HG02759 (cell line): Measurements from ENCODE around the gene NOP14.
"Not testable (repeated sequence)": the region's sequence is repeated elsewhere in the genome, so short reads cannot be mapped to it uniquely, and the experiment has no call there.

Source experiments
- ATAC-seq: cut with Tn5 transposase; IDR thresholded peaks from one replicate; pipeline ENCODE4 v1.9.1; 2021; ENCODE audit warnings: mild to moderate bottlenecking, moderate library complexity; ENCODE audit not compliant: unreplicated experiment

NOP14 gene

DNA sequence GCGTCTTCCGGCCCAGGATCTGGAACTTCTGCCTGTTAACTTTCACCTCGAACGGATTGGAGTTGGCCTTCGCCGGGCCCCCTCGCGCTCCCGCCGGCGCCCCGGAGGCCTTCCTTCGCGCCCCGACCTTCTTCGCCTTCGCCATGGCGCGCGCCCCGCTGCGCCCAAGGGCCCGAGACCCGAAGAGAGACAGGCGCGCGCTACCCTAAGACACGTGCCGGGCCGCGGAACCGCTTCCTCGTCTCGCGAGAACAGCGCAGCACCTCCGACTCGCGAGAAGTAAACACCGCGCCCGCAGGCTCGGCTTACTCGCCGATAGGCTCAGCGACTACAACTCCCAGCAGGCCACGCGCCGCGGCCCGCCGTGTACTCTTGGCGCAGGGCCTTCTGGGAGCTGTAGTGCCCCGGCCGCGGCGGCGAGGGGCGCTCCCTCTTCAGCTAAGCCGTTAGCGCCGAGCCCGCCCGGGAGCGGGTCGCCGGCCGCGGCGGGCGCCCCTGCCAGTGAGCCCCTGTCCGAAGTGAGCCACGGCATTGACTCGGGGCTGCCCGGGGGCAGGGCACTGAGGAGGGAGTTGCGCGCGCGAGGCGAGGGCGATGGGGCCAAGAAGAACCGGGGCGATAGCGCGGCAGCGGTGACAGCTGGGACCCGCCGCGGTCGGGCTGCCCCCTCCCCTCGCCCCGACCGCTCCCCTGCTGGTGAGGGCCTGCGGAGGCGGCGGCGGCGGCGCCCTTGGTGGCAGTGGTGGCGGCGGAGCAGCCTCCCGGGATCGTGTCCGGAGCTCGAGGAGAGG lies at the start of gene NOP14, which contains the start of gene GRK4:
TSS of gene NOP14 (minus strand) at position 232 of the 791 bp plus-strand sequence. CDS start at position 145, 87 bp downstream.
TSS of gene GRK4 (plus strand) at position 397 of the 791 bp plus-strand sequence. CDS start 500 bp downstream, outside the sequence.
- peak; percentile 89 for ATAC-seq

DNA sequence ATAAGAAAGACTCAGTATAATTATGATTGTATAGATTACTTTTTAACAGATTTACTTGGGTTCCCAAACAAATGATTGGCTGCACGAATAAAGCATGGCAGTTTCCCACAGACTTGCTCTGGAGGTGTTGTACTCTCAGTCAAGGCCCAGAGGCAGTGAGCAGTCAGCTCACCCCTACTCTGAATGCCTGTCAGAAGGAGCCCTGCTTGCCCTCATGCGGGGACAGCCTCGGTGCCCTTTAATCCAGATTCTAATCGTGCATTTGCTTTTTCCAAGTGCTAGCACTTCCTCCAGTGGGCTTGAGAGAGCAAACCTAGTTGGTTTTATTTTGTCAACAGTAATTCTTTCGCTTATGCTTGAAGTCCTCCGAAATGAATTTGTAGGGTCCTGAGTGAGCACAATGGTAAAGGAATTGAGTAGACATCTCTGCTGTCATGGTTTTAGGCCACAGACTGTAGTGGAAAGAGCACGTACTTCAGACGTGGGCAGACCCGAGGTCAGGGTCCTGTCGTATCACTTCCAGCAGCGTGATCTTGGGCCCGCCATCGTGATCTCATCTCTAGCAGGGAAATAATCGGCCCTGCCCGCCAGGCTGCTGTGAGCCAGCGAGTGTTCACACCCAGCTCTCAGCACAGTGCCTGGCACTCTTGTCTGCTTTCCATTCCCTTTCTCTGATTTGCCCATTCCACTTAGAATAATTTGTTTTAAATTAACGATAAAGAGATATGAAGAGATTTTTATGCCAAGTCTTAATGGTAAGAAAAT lies 48.4 kb upstream of the NOP14 start:
- no peak for ATAC-seq

DNA sequence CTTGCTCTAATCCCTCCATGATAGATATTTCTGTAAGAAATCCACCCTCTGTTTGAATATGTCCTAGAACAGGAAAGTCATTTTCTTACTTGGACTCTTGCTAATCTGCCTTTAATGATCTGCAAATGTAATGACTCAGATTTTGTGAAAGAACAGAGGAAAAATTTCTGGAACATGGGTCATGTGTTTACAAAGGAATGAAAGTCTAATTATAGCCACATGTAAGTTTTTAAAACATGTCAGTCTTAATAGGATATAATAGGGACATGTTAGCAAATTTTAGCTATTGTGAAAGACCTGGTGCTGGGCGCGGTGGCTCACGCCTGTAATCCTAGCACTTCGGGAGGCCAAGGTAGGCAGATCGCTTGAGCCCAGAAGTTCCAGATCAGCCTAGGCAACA lies 47.8 kb upstream of the NOP14 start:
- no peak for ATAC-seq

DNA sequence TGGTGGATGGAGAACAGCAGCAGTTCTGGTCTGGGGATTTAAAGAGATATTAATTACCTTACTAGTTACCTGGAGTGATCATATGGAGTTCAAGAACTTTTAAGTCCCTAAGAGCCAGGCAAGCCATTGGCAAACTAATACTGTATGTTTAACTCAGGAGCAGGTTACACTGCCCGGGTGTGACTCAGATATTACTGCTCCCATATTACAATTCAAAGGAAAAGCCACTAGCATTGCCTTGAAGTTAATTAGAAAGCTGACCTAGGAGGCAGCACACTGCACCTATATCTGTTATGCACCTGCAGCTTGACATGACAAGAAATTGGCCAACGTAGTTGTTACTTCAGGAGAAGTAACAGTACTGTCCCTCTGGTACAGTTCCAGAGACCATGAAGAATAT lies 47.4 kb upstream of the NOP14 start:
- no peak for ATAC-seq

DNA sequence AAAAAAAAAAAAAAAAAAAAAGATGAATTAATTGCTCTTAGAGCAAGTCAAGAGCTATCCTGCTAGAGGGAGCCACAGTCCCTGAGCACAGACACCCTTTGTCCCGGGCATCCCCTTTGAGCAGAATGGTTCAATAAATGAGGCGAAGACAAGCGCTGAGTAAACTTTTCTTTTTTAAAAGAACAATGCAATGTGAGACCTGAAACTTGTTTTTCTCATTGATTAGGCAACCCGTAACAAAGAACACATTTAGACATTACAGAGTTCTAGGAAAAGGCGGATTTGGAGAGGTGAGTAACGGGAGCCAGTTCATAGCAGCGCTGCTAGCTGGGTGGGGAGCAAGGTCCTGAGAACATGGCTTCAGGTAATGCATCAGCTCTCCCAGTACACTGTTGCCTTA lies 46.2 kb upstream of the NOP14 start:
- ATAC-seq: no peak

DNA sequence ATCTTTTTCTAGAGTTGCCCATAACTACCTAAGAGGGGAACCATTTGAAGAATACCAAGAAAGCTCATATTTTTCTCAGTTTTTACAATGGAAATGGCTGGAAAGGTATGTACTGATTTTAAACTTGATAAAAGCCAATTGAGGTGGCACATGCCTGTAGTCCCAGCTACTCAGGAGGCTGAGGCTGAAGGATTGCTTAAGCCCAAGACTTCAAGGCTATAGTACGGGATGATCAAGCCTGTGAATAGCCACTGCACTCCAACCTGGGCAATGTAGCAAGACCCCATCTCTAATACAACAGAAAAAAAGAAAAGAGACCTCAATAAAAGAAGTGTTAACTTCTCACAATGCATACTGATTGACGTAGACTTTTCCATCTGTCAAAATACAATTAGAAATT lies 44.5 kb upstream of the NOP14 start:
- no peak for ATAC-seq

DNA sequence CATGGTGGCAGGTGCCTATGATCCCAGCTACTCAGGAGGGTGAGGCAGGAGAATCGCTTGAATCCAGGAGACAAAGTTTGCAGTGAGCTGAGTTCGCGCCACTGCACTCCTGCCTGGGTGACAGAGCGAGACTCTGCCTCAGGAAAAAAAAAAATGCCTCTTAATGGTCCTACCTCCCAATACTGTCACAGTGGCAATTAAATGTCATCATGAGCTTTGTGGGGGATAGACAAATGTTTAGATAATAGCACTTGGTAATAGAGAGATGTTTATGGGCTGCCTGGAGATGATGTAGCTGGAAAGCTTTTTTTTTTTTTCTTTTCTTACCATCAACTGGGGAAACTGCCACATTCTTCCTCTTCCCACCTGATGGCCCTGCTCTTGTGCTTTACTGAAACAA lies 33.2 kb upstream of the NOP14 start:
- ATAC-seq: no peak

DNA sequence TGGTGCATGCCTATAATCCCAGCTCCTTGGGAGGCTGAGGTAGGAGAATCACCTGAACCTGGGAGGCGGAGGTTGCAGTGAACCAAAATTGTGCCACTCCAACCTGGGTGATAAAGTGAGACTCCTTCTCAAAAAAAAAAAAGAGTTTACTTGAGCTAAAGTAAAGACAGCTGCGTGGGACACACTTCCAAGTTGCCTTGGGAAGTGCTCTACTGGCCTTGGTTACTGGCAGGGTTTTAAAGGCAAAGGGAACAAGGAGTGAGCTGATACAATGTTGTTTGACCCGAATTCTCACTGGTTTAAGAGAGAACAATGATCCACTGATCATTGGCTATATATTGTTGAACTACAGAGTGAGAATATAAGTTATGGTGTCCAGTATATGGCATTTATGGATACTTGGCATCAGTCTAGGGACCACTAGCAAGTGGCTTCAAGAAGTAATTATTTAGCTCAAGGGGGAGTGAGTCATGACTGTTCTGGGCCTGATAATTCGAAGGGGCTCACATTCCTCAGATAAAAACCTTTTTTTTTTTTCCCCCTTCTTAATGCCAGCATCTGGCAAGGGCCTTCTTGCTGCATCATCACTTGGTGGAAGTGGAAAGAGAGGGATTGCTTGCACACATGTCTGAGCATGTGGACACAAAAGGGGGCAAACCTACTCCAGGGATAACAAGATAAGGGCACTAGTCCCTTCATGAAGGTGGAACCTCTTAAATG lies 32.5 kb upstream of the NOP14 start:
- ATAC-seq: no peak

DNA sequence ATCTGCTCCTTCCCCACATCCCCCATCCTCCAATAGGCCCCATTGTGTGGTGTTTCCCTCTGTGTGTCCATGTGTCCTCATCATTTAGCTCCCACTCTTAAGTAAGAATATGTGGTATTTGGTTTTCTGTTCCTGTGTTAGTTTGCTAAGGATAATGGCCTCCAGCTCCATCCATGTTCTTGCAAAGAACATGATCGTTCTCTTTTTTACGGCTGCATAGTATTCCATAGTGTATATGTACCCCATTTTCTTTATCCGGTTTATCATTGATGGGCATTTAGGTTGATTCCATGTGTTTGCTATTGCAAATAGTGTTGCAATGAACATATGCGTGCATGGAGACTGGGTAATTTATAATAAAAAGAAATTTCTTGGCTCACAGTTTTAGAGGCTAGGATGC lies 31.7 kb upstream of the NOP14 start:
- ATAC-seq: no peak

- ATAC-seq: no peak
These were observed 28.0 kb upstream of the NOP14 start for GRCh38 chr4:2991243-2991642.

- not testable (repeated sequence) for ATAC-seq
These were observed 20.5 kb upstream of the NOP14 start for GRCh38 chr4:2983715-2984114.

DNA sequence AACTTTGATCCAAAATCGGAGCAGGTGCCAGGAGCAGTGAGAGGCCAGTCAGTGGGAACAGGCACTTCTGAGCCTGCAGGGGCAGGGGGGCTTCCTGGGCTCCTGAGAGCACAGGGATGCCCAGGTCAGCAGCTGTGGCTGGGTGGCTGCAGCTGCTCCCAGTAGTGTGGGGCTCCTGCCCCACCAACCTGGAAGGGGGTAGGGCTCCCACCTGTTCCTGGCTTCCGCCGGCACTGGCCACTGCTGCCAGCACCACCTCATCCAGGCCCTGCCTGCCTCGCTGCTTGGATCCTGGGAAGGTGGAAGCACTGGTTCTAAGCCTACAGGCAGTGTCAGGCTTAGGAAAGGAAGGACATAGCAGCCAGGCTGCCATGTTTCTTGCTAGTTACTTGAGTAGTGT lies 18.8 kb upstream of the NOP14 start:
- ATAC-seq: no peak

- ATAC-seq: no peak
These were observed 18.1 kb upstream of the NOP14 start for GRCh38 chr4:2981256-2981819.

DNA sequence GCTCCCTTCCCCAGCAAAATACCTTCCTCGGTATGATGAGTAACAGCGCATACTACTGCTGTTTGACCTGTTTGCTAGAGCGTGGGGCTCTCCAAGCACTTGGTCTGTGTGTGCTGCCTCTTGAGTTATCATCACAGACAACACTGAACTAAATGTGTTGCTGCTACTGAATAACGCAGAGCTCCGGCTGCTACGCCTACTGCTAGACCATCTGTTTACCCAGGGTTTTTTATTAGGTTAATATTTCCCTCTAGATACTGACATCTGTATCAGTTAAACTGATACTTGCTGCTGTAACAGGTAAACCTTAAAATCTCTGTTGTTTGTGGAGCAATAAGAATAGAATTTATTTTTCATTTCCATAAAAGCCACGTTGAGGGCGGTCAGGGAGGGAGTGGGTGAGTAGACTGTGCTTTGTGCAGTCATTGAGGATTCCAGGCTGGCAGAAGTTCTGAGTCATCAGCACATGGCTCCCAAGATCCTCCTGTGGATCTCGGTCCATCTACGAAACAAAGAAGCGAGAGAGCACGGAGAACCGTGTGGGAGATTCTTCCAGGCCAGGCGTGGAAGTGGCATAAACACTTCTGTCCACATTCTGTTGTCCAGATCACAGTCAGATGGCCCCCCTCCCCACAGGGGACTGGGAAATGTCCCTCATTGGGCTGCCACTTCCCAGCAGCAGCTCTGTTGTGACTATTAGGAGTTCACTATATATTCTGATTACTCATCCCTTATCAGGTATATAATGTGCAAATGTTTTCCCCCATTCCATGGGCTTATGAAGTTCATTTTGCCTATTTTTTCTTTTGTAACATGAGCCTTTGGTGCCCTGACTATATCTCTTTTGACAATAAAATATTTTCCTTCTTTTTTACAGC lies 14.2 kb upstream of the NOP14 start:
- no peak for ATAC-seq

DNA sequence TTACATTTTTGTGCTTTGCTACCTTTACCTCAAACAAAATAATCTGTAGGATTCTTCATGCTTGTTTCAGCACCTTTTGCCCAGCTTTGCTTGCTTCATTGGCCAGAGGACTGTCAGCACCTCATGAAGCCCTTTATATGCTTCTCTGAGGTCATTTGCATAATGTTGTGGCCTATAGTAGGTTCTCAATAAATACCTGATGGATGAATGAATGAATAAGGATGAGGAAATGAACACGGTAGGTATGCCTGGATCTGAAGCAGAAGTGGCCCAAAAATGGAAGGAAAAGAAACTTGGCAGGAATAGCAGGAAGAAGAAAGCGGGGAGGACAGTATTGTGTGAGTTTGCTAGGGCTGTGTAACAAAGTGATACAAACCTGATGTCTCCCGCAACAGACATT lies 8.1 kb upstream of the NOP14 start:
- no peak for ATAC-seq

GRCh38 chr4:2968381-2968780 lies 5.2 kb upstream of the NOP14 start:
- no peak for ATAC-seq

GRCh38 chr4:2965262-2965661 lies 2.1 kb upstream of the NOP14 start:
- ATAC-seq: no peak

DNA sequence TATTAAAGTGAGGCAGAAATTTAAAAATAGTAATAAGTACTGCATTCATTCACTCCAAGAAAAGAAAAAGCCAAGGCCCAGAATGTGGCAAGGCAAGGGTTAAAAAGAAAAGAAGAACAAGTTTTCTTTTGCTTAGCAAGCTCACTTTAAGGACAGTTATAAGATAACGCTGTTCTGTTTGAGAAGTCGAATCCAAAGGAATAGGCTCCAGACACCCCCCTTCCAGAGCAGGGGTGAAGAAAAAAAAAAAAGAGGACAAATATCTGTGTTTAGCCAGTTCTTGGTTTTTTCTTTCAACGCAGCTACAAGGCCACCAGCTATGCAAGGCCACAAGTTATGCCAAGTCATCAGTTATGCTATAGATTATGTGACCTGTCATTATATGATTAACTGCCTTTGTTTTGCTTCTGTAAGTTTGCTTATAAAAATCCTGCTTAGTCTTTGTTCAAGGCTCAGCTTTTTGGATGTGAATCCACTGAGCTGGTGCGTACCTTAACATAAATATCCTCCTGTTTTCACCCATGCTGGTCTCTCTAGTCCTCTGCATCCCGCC lies 1.6 kb upstream of the NOP14 start:
- ATAC-seq: no peak

DNA sequence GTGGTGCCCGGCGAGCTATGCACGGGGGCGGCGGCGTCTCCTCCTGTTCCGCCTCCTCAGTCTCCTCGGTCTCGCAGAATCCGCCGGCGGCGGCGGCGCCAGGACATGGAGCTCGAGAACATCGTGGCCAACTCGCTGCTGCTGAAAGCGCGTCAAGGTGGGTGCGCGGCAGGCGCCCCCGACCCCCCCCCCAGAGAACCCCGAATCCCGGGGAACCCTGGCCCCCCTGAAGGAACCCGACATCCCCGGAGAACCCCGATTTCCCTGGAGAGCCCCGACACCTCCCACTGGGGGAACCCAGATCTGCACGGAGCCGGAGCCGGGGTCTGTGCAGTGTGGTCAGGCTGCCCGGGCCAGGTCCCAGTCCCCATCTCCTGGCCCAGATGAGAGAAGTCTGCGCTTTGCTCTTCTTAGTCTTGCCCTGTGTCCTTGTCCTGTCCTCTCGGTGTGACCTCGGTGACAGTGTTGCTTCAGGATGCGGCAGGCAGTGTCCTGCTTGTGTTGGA lies 813 bp upstream of the NOP14 start:
- ATAC-seq: no peak
